ENCODE results near the gene SNX20. TPM values are rescaled to one million over a fixed set of nuclear protein-coding genes. Genes with fewer than 3 reads are reported as not detected.
A peak's percentile ranks its signal among the peaks of the same experiment; 100 is the strongest.

SNX20 gene
- total RNA-seq, 2 experiments from 2014 or later = 43.3 to 48.9 TPM

- H3K27ac Mint-ChIP-seq = no peak overlapping the region
- intact Hi-C loops (cut with DNase I, micrococcal nuclease) = loop anchor here in 1 of 2 experiments (5.0 kb wide), 1 partner anchor 37 kb away; no protein-coding TSS in a partner anchor
- H3K4me3 Mint-ChIP-seq = no peak overlapping the region
- H3K4me1 Mint-ChIP-seq = peaks cover 35% of the 10 kb centered on the region
- POLR2A ChIA-PET = interaction anchor here (1.2 kb wide), 1 partner anchor 10 kb away, joined by 3 read pairs; the partner anchor contains the start of gene SNX20
- H3K9me3 Mint-ChIP-seq (ENCODE audit: low read depth) = peaks cover 17% of the 10 kb centered on the region
- H3K36me3 Mint-ChIP-seq (ENCODE audit: low read depth) = peaks cover 55% of the 10 kb centered on the region
- no peaks in the 10 kb centered on the region for H3K27me3 Mint-ChIP-seq
- CTCF ChIA-PET = interaction anchor here (0.8 to 15.5 kb wide), 7 partner anchors 8 to 136 kb away, joined by 3 to 298 read pairs (median 6); no protein-coding TSS in a partner anchor
- DNase-seq (no peak), ATAC-seq (no peak)
Observed at GRCh38 chr16:50670476-50670875, 10.6 kb downstream of the SNX20 start.

DNA sequence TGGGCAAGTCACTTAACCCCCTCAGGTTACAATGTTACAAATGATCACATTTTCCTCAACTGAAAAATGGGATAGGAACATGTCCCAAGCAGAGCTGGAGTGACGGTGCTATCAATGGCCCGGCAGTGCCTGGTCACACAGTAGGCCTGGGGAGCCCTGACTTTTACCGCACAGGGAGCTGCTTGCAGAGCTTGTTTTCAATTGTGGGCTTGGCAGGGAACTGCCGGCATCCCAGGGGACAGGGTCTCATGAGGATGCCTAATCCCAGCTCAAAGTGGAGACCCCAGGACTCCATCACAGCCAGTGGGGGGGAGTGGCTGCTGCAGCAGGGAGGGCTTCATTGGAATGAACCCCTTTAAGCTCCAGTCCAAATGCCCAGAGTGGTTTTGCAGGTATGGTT is 11.4 kb downstream of the SNX20 start:
- POLR2A ChIA-PET = interaction anchor here (0.7 kb wide), 1 partner anchor 137 kb away, joined by 3 read pairs; no protein-coding TSS in a partner anchor
- peaks cover 47% of the 10 kb centered on the region for H3K36me3 Mint-ChIP-seq (ENCODE audit: low read depth)
- peaks cover 42% of the 10 kb centered on the region for H3K4me1 Mint-ChIP-seq
- intact Hi-C loops (cut with DNase I, micrococcal nuclease) = loop anchor here in 1 of 2 experiments (5.0 to 10.0 kb wide), 4 partner anchors 38 to 455 kb away; partner anchors contain the start of genes BRD7 and NKD1
- H3K27me3 Mint-ChIP-seq = no peaks in the 10 kb centered on the region
- CTCF ChIA-PET = interaction anchor here (1.0 to 15.5 kb wide), 7 partner anchors 8 to 137 kb away, joined by 3 to 298 read pairs (median 7); partner anchors contain the start of genes CYLD and SNX20
- ATAC-seq (no peak), DNase-seq (no peak)
- no peak overlapping the region for H3K4me3 Mint-ChIP-seq
- H3K27ac Mint-ChIP-seq = no peak overlapping the region
- peaks cover 17% of the 10 kb centered on the region for H3K9me3 Mint-ChIP-seq (ENCODE audit: low read depth)

GRCh38 chr16:50668368-50669008 is 12.6 kb downstream of the SNX20 start:
- ChIA-PET POLR2A (interaction anchor here (0.7 to 1.3 kb wide), 2 partner anchors 10 to 76 kb away, joined by 3 to 6 read pairs; no protein-coding TSS in a partner anchor), CTCF (interaction anchor here (0.6 to 15.5 kb wide), 24 partner anchors 8 to 643 kb away, joined by 3 to 298 read pairs (median 4); partner anchors contain the start of genes CNEP1R1, CYLD and SNX20)
- ATAC-seq (no peak), DNase-seq (no peak)
- no peaks in the 10 kb centered on the region for H3K27me3 Mint-ChIP-seq
- peak overlapping the region; percentile 92 for H3K27ac Mint-ChIP-seq
- peaks cover 14% of the 10 kb centered on the region for H3K9me3 Mint-ChIP-seq (ENCODE audit: low read depth)
- no peak overlapping the region for H3K4me3 Mint-ChIP-seq
- intact Hi-C loops (cut with DNase I, micrococcal nuclease) = loop anchor here in 1 of 2 experiments (5.0 to 10.0 kb wide), 3 partner anchors 121 to 454 kb away; partner anchors contain the start of genes BRD7 and NKD1
- H3K36me3 Mint-ChIP-seq (ENCODE audit: low read depth) = peaks cover 36% of the 10 kb centered on the region
- H3K4me1 Mint-ChIP-seq = peaks cover 43% of the 10 kb centered on the region

DNA sequence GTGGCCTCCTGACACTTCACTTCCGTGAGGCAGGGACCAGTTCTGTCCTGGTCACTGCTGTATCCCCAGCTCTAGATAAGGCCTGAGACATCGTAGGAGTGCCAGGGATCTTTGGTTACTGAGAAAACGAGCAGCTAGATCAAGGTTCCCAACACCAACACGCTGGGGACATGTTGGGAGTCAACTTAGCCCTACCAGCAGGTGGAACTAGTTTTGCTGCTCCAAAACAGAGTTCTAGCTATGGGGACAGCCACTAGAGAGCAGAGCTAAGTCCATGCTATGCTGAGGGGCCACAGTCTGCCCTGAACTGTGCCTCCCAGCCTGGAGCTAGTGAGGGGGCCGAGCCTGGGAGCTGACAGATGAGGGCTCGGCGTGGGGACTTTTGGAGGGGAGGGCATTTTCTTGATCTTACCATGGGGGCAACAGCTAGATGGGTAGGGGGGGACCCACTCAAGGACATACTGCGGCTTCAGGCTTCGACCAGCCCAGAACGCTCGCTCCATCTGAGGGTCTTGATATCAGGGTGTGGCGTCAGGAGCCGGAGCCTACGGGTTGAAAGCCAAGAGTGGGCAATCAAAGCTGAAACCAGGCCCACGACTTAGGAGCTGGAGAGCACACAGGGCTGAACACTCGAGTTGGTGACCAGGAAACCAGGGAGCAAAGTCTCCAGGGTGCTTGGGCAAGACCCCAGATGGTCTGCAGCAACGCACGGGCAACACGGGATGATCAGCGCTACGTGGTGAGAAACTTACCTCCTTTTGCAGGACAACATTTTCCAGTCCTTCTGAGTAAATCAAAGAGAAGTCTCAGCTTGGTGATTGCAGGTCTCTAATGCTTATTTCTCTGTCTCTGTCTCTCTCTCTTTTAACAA is 13.4 kb downstream of the SNX20 start:
- DNase-seq (peak; percentile 32), ATAC-seq (no peak)
- H3K36me3 Mint-ChIP-seq (ENCODE audit: low read depth) = peaks cover 29% of the 10 kb centered on the region
- peaks cover 11% of the 10 kb centered on the region for H3K9me3 Mint-ChIP-seq (ENCODE audit: low read depth)
- H3K27me3 Mint-ChIP-seq = no peaks in the 10 kb centered on the region
- H3K4me3 Mint-ChIP-seq = peak overlapping the region; percentile 69
- peaks cover 43% of the 10 kb centered on the region for H3K4me1 Mint-ChIP-seq
- ChIA-PET POLR2A (interaction anchor here (0.6 to 1.6 kb wide), 6 partner anchors 11 to 139 kb away, joined by 3 to 6 read pairs (median 4); partner anchors contain the start of genes CYLD and SNX20), CTCF (interaction anchor here (0.6 to 15.5 kb wide), 39 partner anchors 9 to 643 kb away, joined by 3 to 298 read pairs (median 4); partner anchors contain the start of genes CNEP1R1, CYLD and SNX20)
- H3K27ac Mint-ChIP-seq = peak overlapping the region; percentile 92
- intact Hi-C loops (cut with DNase I, micrococcal nuclease) = loop anchor here in 1 of 2 experiments (1.0 to 10.0 kb wide), 5 partner anchors 13 to 453 kb away; partner anchors contain the start of genes BRD7, NKD1 and SNX20

GRCh38 chr16:50666658-50667496 is 14.2 kb downstream of the SNX20 start:
- Mint-ChIP-seq H3K36me3 (ENCODE audit: low read depth) (peaks cover 21% of the 10 kb centered on the region), H3K4me3 (peak overlapping the region; percentile 69), H3K27ac (peak overlapping the region; percentile 92), H3K27me3 (no peaks in the 10 kb centered on the region), H3K4me1 (peaks cover 43% of the 10 kb centered on the region), H3K9me3 (ENCODE audit: low read depth) (peaks cover 5% of the 10 kb centered on the region)
- ATAC-seq (peak; percentile 84), DNase-seq (peak; percentile 71)
- POLR2A ChIA-PET = interaction anchor here (0.6 to 1.6 kb wide), 8 partner anchors 14 to 140 kb away, joined by 3 to 6 read pairs (median 3); partner anchors contain the start of genes CYLD and SNX20
- CTCF ChIA-PET = interaction anchor here (0.6 to 15.5 kb wide), 44 partner anchors 10 to 643 kb away, joined by 3 to 298 read pairs (median 4); partner anchors contain the start of genes CNEP1R1, CYLD and SNX20
- intact Hi-C loops (cut with DNase I, micrococcal nuclease) = loop anchor here (1.0 to 10.0 kb wide), 6 partner anchors 14 to 452 kb away; partner anchors contain the start of genes BRD7 (in 1 of the 2), NKD1 (in 1 of the 2) and SNX20 (in 1 of the 2)

DNA sequence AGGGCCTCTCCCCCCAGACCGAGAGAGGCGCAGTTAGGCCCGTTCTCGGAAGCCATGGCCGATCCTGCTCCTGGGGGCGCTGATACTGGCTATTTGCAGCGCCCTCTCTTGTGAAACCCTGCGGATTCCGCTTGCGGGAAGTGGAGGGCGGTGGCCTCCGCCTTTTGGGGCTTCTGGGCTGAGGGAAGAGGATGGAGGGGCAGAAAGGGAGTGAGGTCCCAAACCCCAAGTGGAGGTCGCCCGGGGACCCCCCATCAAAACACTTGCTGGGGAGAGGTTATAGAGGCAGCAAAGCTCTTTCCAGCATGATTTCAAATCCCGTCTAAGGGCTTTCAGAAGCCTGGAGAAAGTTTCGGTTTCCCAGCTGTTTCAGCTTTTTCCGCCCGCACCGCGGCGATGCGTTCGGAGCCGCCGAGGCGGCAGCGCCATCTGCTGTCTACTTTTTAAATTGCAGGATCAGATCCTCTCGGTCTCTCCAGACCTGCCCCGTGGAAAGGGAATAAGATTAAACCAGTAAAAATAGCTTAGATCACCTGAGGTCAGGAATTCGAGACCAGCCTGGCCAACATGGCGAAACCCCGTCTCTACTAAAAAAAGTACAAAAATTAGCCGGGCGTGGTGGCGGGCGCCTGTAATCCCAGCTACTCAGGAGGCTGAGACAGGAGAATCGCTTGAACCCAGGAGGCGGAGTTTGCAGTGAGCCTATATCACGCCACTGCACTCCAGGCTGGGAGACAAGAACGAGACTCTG is 15.8 kb downstream of the SNX20 start:
- Mint-ChIP-seq H3K4me1 (peaks cover 37% of the 10 kb centered on the region), H3K4me3 (peak overlapping the region; percentile 60), H3K27me3 (no peaks in the 10 kb centered on the region), H3K36me3 (ENCODE audit: low read depth) (peaks cover 5% of the 10 kb centered on the region), H3K9me3 (ENCODE audit: low read depth) (no peaks in the 10 kb centered on the region), H3K27ac (peak overlapping the region; percentile 79)
- intact Hi-C loops (cut with DNase I, micrococcal nuclease) = loop anchor here (1.0 to 10.0 kb wide), 10 partner anchors 118 to 641 kb away; partner anchors contain the start of genes BRD7 (in 1 of the 2), CNEP1R1 (in 1 of the 2) and NKD1 (in 1 of the 2)
- CTCF ChIA-PET = interaction anchor here (0.7 to 15.5 kb wide), 63 partner anchors 9 to 640 kb away, joined by 3 to 298 read pairs (median 4); partner anchors contain the start of genes CNEP1R1 and SNX20
- POLR2A ChIA-PET = interaction anchor here (0.6 kb wide), 2 partner anchors 155 to 296 kb away, joined by 3 to 4 read pairs; no protein-coding TSS in a partner anchor
- ATAC-seq (peak; percentile 43), DNase-seq (peak; percentile 90)

- Mint-ChIP-seq H3K4me1 (peaks cover 37% of the 10 kb centered on the region), H3K27me3 (no peaks in the 10 kb centered on the region), H3K4me3 (no peak overlapping the region), H3K27ac (no peak overlapping the region), H3K9me3 (ENCODE audit: low read depth) (no peaks in the 10 kb centered on the region), H3K36me3 (ENCODE audit: low read depth) (peaks cover 4% of the 10 kb centered on the region)
- intact Hi-C loops (cut with DNase I, micrococcal nuclease) = loop anchor here (2.0 to 10.0 kb wide), 3 partner anchors 337 to 639 kb away; partner anchors contain the start of gene CNEP1R1 (in 1 of the 2)
- DNase-seq (no peak), ATAC-seq (no peak)
- POLR2A ChIA-PET = no interaction called here
- CTCF ChIA-PET = interaction anchor here (0.6 to 15.5 kb wide), 18 partner anchors 8 to 384 kb away, joined by 3 to 298 read pairs (median 4); partner anchors contain the start of gene SNX20
Observed at GRCh38 chr16:50664270-50664669, 16.8 kb downstream of the SNX20 start.

DNA sequence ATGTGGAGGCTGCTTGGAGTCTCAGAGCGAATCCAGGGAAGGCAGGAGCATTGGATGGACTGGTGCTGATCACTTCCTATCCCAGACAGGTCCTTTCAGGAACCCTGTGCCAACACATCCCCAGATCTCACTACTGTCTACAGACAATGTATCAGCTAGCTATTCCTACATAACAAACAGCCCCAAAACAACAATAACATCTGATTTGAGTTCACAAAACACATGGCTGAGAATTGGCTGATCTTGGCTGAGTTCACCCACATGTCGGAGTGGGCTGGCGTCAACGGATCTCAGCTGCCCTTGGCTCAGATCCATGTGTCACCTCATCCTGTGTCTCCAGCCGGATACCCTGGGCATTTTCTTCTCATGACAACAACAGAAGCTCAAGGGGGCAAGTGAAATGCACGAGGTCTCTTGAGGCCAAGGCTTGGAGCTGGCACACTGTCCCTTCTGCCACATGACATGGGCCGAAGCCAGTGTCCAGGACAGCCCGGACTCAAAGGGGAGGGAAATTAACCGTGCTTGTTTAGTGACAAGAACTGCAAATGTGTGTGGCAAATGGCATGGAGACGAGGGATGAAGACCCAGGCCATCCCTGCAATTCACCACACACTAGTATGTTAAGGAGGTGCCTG is 18.7 kb downstream of the SNX20 start:
- CTCF ChIA-PET = interaction anchor here (0.9 to 6.3 kb wide), 6 partner anchors 9 to 293 kb away, joined by 3 to 97 read pairs (median 5); no protein-coding TSS in a partner anchor
- DNase-seq (no peak), ATAC-seq (no peak)
- intact Hi-C loops (cut with DNase I, micrococcal nuclease) = loop anchor here in 1 of 2 experiments (10.0 kb wide), 1 partner anchor 448 kb away; no protein-coding TSS in a partner anchor
- Mint-ChIP-seq H3K4me3 (no peak overlapping the region), H3K27me3 (no peaks in the 10 kb centered on the region), H3K36me3 (ENCODE audit: low read depth) (no peaks in the 10 kb centered on the region), H3K9me3 (ENCODE audit: low read depth) (no peaks in the 10 kb centered on the region), H3K4me1 (peaks cover 25% of the 10 kb centered on the region), H3K27ac (no peak overlapping the region)
- POLR2A ChIA-PET = no interaction called here

- Mint-ChIP-seq H3K4me1 (peaks cover 1% of the 10 kb centered on the region), H3K4me3 (no peak overlapping the region), H3K9me3 (ENCODE audit: low read depth) (no peaks in the 10 kb centered on the region), H3K27ac (no peak overlapping the region), H3K36me3 (ENCODE audit: low read depth) (no peaks in the 10 kb centered on the region), H3K27me3 (no peaks in the 10 kb centered on the region)
- POLR2A ChIA-PET = no interaction called here
- DNase-seq (no peak), ATAC-seq (no peak)
- CTCF ChIA-PET = interaction anchor here (1.4 kb wide), 1 partner anchor 146 kb away, joined by 6 read pairs; no protein-coding TSS in a partner anchor
- intact Hi-C loops (cut with DNase I, micrococcal nuclease) = loop anchor here (5.0 to 10.0 kb wide), 2 partner anchors 278 to 445 kb away; no protein-coding TSS in a partner anchor
Observed at GRCh38 chr16:50659806-50660205, 21.3 kb downstream of the SNX20 start.
